ENCODE results near the gene C2CD4B. TPM values are rescaled to one million over a fixed set of nuclear protein-coding genes. Genes with fewer than 3 reads are reported as not detected.

C2CD4B gene
- total RNA-seq, 1 donor from 2014 or later, result 100 TPM

DNA sequence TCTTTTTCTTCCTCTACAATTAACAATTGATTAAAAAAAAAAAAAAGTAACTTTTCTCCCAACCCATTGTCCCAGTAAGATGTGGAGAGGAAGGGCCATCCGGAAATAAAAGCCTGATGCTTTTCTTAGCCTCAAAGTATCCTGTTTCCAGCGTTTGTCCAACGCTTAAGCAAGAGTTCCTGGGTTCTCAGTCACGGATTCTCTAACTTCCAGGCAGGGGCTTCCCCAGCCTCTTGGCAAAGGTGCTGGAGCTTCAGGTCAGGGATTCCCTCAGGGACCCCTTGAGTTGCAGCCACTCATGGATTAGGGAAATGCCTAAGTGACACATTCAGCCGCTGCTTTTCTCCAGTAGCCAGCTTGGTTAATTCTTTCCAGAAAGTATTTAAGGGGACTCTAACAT lies 22.3 kb upstream of the C2CD4B start:
- intact Hi-C loops (cut with DNase I), result no loop called here
- H3K36me3 ChIP-seq, result no peaks in the 10 kb centered on the region
- TF ChIP-seq, protein P1, sequence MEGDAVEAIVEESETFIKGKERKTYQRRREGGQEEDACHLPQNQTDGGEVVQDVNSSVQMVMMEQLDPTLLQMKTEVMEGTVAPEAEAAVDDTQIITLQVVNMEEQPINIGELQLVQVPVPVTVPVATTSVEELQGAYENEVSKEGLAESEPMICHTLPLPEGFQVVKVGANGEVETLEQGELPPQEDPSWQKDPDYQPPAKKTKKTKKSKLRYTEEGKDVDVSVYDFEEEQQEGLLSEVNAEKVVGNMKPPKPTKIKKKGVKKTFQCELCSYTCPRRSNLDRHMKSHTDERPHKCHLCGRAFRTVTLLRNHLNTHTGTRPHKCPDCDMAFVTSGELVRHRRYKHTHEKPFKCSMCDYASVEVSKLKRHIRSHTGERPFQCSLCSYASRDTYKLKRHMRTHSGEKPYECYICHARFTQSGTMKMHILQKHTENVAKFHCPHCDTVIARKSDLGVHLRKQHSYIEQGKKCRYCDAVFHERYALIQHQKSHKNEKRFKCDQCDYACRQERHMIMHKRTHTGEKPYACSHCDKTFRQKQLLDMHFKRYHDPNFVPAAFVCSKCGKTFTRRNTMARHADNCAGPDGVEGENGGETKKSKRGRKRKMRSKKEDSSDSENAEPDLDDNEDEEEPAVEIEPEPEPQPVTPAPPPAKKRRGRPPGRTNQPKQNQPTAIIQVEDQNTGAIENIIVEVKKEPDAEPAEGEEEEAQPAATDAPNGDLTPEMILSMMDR (IDR thresholded peaks at IDR 0.05), result no peak
- H3K9me3 ChIP-seq, result no peaks in the 10 kb centered on the region
- H3K27me3 ChIP-seq, result no peaks in the 10 kb centered on the region
- no peak overlapping the region for H3K4me3 ChIP-seq
- H3K27ac ChIP-seq, result no peak overlapping the region
- no peaks in the 10 kb centered on the region for H3K4me1 ChIP-seq
- no peak for DNase-seq (ENCODE audit: low spot score in 2 of 2)

DNA sequence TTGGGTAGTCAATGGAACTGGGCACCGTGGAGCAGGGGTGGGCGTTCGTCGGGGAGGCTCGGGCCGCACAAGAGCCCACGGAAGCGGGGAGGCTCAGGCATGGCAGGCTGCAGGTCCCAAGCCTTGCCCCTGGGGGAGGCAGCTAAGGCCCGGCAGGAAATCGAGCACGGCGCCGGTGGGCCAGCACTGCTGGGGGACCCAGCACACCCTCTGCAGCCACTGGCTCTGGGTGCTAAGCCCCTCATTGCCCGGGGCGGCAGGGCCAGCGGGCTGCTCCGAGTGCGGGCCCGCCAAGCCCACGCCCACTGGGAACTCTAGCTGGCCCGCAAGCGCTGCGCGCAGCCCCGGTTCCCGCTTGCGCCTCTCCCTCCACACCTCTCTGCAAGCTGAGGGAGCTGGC lies 21.5 kb upstream of the C2CD4B start:
- H3K36me3 ChIP-seq, result no peaks in the 10 kb centered on the region

GRCh38 chr15:62183130-62183529 lies 18.0 kb upstream of the C2CD4B start:
- TF ChIP-seq, protein P1 (IDR thresholded peaks at IDR 0.05), result no peak
- Histone ChIP-seq H3K4me1 (no peaks in the 10 kb centered on the region), H3K36me3 (no peaks in the 10 kb centered on the region), H3K4me3 (no peak overlapping the region), H3K27ac (no peak overlapping the region), H3K27me3 (no peaks in the 10 kb centered on the region), H3K9me3 (no peaks in the 10 kb centered on the region)
- no peak for DNase-seq (ENCODE audit: low spot score in 2 of 2)
- intact Hi-C loops (cut with DNase I), result no loop called here

More for the DNA sequence above, 21.5 kb upstream of the C2CD4B start:
- DNase-seq (ENCODE audit: low spot score in 2 of 2), result no peak
- H3K27ac ChIP-seq, result no peak overlapping the region
- TF ChIP-seq, protein P1 (IDR thresholded peaks at IDR 0.05), result no peak
- no peaks in the 10 kb centered on the region for H3K27me3 ChIP-seq
- intact Hi-C loops (cut with DNase I), result no loop called here
- H3K4me3 ChIP-seq, result no peak overlapping the region
- no peaks in the 10 kb centered on the region for H3K4me1 ChIP-seq
- H3K9me3 ChIP-seq, result no peaks in the 10 kb centered on the region

- H3K27me3 ChIP-seq, result no peaks in the 10 kb centered on the region
- intact Hi-C loops (cut with DNase I), result no loop called here
- DNase-seq (ENCODE audit: low spot score in 2 of 2), result no peak
- H3K4me1 ChIP-seq, result no peaks in the 10 kb centered on the region
- H3K27ac ChIP-seq, result no peak overlapping the region
- H3K9me3 ChIP-seq, result no peaks in the 10 kb centered on the region
- no peaks in the 10 kb centered on the region for H3K36me3 ChIP-seq
- TF ChIP-seq, protein P1 (IDR thresholded peaks at IDR 0.05), result no peak
- H3K4me3 ChIP-seq, result no peak overlapping the region
Observed at GRCh38 chr15:62173215-62173614, 8.1 kb upstream of the C2CD4B start.

DNA sequence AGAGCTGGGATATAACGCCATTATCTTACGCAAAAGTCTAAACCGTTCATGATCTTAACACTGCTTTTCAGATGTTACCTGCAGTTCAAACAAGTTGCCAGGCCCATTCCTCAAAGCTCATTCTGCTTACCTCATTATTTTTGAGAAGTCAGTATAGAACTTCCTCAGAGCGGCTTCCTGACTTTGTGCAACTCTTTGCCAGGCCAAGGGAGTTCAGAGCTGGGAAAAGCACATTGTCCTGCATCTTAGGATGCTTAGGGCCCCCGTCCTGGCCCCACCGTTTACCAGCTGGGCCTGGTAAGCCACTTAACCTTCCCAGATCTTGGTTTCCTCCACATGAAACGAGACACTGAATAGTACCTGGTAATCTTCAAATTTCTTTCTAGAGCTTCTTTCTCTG lies 6.8 kb upstream of the C2CD4B start:
- no peak for DNase-seq (ENCODE audit: low spot score in 2 of 2)
- no peak overlapping the region for H3K4me3 ChIP-seq
- H3K9me3 ChIP-seq, result no peaks in the 10 kb centered on the region
- no peak overlapping the region for H3K27ac ChIP-seq
- TF ChIP-seq, protein P1 (IDR thresholded peaks at IDR 0.05), result no peak
- intact Hi-C loops (cut with DNase I), result no loop called here
- H3K36me3 ChIP-seq, result no peaks in the 10 kb centered on the region
- H3K4me1 ChIP-seq, result no peaks in the 10 kb centered on the region
- no peaks in the 10 kb centered on the region for H3K27me3 ChIP-seq

- intact Hi-C loops (cut with DNase I), result no loop called here
- Histone ChIP-seq H3K9me3 (no peaks in the 10 kb centered on the region), H3K4me3 (no peak overlapping the region), H3K27me3 (peaks cover 4% of the 10 kb centered on the region), H3K27ac (no peak overlapping the region), H3K4me1 (peaks cover 0 to 10% of the 10 kb centered on the region in 2 donors), H3K36me3 (no peaks in the 10 kb centered on the region)
- no peak for DNase-seq (ENCODE audit: low spot score in 2 of 2)
- TF ChIP-seq, protein P1 (IDR thresholded peaks at IDR 0.05), result no peak
Observed at GRCh38 chr15:62165793-62166375, 799 bp upstream of the C2CD4B start.

All from ascending aorta (tissue), 2 donors.